BLaER1 (cell line): Measurements from ENCODE around the gene SLC22A1.

ENCODE experiments used
- H3K27ac ChIP-seq: shearing (Covaris generic); formaldehyde crosslinking; 2 replicates; pipeline ENCODE4 v1.8.1; 2022
- H3K27me3 ChIP-seq: shearing (Covaris generic); formaldehyde crosslinking; 2 replicates; pipeline ENCODE4 v1.8.1; 2022
- H3K36me3 ChIP-seq: shearing (Covaris generic); formaldehyde crosslinking; 2 replicates; pipeline ENCODE4 v1.8.1; 2022
- H3K4me1 ChIP-seq: shearing (Covaris generic); formaldehyde crosslinking; 2 replicates; pipeline ENCODE4 v1.8.1; 2022
- H3K4me2 ChIP-seq: shearing (Covaris generic); formaldehyde crosslinking; 2 replicates; pipeline ENCODE4 v1.8.1; 2022
- H3K4me3 ChIP-seq: shearing (Covaris generic); formaldehyde crosslinking; 2 replicates; pipeline ENCODE4 v1.8.1; 2022
- H3K9ac ChIP-seq: shearing (Covaris generic); formaldehyde crosslinking; 2 replicates; pipeline ENCODE4 v1.8.1; 2022
- H3K9me3 ChIP-seq: shearing (Covaris generic); formaldehyde crosslinking; 2 replicates; pipeline ENCODE4 v1.8.1; 2022
- H4K20me1 ChIP-seq: shearing (Covaris generic); formaldehyde crosslinking; 2 replicates; pipeline ENCODE4 v1.8.1; 2022
- Cebpa-rat ChIP-seq: shearing (Covaris generic); IDR thresholded peaks from 2 replicates; pipeline ENCODE4 v1.8.1; 2022

SLC22A1 gene

DNA sequence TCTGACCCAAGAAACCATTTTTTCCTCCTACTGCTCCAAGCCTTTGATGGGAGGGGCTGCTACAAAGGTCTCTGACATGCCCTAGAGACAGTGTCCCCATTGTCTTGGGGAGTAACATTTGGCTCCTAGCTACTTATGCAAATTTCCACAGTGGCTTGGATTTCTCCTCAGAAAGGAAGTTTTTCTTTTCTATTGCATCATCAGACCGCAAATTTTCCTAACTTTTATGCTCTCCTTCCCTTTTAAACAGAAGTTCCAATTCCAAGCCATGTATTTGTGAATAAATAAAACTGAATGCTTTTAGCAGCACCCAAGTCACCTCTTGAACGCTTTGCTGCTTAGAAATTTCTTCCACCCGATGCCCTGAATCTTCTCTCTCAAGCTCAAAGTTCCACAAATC lies 86.0 kb downstream of the SLC22A1 start:
- Histone ChIP-seq H3K27me3 (no peaks in the 10 kb centered on the region), H3K36me3 (no peaks in the 10 kb centered on the region)

More for the DNA sequence above, 86.0 kb downstream of the SLC22A1 start:
- Histone ChIP-seq H3K9me3 (peaks cover 11% of the 10 kb centered on the region), H3K4me1 (no peaks in the 10 kb centered on the region), H4K20me1 (no peaks in the 10 kb centered on the region), H3K4me3 (no peak overlapping the region), H3K27ac (no peak overlapping the region), H3K9ac (no peak overlapping the region), H3K4me2 (no peak overlapping the region)
- no peak for TF ChIP-seq Cebpa-rat
